ENCODE results near the gene PHF11.

DNA sequence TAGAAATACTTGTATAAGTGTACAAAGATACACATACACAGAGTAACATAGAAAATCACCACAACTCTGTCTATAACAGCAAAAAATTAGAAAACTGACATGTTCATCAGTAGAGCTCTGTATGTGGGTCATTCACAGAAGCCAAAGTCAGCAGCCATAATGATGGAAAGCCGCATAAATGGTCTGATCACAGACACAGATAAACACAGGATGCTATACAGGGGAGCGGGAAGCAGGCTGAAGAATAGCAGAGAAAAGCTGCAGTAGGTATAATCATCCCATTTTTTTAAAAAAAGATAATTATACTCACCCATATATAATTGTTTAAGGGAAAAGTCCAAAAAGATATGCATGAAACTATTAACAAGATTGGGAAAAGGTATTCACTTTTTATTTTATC is 58.1 kb downstream of the PHF11 start:
- TF ChIP-seq, protein P1, sequence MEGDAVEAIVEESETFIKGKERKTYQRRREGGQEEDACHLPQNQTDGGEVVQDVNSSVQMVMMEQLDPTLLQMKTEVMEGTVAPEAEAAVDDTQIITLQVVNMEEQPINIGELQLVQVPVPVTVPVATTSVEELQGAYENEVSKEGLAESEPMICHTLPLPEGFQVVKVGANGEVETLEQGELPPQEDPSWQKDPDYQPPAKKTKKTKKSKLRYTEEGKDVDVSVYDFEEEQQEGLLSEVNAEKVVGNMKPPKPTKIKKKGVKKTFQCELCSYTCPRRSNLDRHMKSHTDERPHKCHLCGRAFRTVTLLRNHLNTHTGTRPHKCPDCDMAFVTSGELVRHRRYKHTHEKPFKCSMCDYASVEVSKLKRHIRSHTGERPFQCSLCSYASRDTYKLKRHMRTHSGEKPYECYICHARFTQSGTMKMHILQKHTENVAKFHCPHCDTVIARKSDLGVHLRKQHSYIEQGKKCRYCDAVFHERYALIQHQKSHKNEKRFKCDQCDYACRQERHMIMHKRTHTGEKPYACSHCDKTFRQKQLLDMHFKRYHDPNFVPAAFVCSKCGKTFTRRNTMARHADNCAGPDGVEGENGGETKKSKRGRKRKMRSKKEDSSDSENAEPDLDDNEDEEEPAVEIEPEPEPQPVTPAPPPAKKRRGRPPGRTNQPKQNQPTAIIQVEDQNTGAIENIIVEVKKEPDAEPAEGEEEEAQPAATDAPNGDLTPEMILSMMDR (IDR thresholded peaks at IDR 0.05) = no peak
- TF ChIP-seq, protein P2, sequence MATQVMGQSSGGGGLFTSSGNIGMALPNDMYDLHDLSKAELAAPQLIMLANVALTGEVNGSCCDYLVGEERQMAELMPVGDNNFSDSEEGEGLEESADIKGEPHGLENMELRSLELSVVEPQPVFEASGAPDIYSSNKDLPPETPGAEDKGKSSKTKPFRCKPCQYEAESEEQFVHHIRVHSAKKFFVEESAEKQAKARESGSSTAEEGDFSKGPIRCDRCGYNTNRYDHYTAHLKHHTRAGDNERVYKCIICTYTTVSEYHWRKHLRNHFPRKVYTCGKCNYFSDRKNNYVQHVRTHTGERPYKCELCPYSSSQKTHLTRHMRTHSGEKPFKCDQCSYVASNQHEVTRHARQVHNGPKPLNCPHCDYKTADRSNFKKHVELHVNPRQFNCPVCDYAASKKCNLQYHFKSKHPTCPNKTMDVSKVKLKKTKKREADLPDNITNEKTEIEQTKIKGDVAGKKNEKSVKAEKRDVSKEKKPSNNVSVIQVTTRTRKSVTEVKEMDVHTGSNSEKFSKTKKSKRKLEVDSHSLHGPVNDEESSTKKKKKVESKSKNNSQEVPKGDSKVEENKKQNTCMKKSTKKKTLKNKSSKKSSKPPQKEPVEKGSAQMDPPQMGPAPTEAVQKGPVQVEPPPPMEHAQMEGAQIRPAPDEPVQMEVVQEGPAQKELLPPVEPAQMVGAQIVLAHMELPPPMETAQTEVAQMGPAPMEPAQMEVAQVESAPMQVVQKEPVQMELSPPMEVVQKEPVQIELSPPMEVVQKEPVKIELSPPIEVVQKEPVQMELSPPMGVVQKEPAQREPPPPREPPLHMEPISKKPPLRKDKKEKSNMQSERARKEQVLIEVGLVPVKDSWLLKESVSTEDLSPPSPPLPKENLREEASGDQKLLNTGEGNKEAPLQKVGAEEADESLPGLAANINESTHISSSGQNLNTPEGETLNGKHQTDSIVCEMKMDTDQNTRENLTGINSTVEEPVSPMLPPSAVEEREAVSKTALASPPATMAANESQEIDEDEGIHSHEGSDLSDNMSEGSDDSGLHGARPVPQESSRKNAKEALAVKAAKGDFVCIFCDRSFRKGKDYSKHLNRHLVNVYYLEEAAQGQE (IDR thresholded peaks at IDR 0.05; ENCODE audit: insufficient read depth in 1 of 2, low read depth in 2 of 2, low read length in 1 of 2) = no peak
- no peak for TF ChIP-seq SIN3A (IDR thresholded peaks at IDR 0.05; ENCODE audit: borderline replicate concordance, insufficient read depth, low read depth, low read length)
- TF ChIP-seq POLR2AphosphoS5 (IDR thresholded peaks at IDR 0.05; ENCODE audit: low read depth, low read length) = no peak
- TF ChIP-seq TCF7L2 (IDR thresholded peaks at IDR 0.05; ENCODE audit: low read depth, low read length) = no peak
